Spleen (tissue), 13 donors: ENCODE data around the gene KIFAP3. TPM values are rescaled to one million over a fixed set of nuclear protein-coding genes. Genes with fewer than 3 reads are reported as not detected.
"Not testable (repeated sequence)": the region's sequence is repeated elsewhere in the genome, so short reads cannot be mapped to it uniquely, and the experiment has no call there.

Experiments
- DNase-seq: peaks from one replicate; pipeline ENCODE4 v3.0.0-alpha.2; 2020
- H3K27ac ChIP-seq, 8 donors: fragments of 200-600 bp; sonication (generic) in 7 of 8; 1 replicate in 4 of 8; 2 replicates in 4 of 8; pipeline versions ENCODE4 v1.5.0 to v1.8.0; 2016 to 2021; ENCODE audit warnings: inconsistent platforms in 4 of 8, mild to moderate bottlenecking in 4 of 8, moderate library complexity in 1 of 8
- H3K27me3 ChIP-seq, 7 donors: fragments of 200-600 bp; sonication (generic) in 6 of 7; replicated peaks in 1 of 7; 1 replicate in 4 of 7; 2 replicates in 3 of 7; pipeline versions ENCODE4 v1.5.0 to v1.8.0; 2016 to 2021; ENCODE audit warnings: inconsistent platforms in 3 of 7, mild to moderate bottlenecking in 1 of 7
- H3K36me3 ChIP-seq, 6 donors: fragments of 200-600 bp; sonication (generic) in 5 of 6; 1 replicate in 4 of 6; 2 replicates in 2 of 6; pipeline versions ENCODE4 v1.5.0 to v1.8.0; 2016 to 2021; ENCODE audit warnings: inconsistent platforms in 2 of 6
- H3K4me1 ChIP-seq, 6 donors: fragments of 200-600 bp; sonication (generic) in 5 of 6; 1 replicate in 3 of 6; 2 replicates in 3 of 6; pipeline versions ENCODE4 v1.5.0 to v1.8.0; 2016 to 2021; ENCODE audit warnings: inconsistent platforms in 3 of 6
- H3K4me3 ChIP-seq, 8 donors: fragments of 200-600 bp; sonication (generic) in 7 of 8; 1 replicate in 4 of 8; 2 replicates in 4 of 8; pipeline versions ENCODE4 v1.5.0 to v1.8.0; 2016 to 2021; ENCODE audit warnings: inconsistent platforms in 4 of 8, mild to moderate bottlenecking in 4 of 8, moderate library complexity in 2 of 8
- H3K9me3 ChIP-seq, 8 donors: fragments of 200-600 bp; sonication (generic) in 7 of 8; 1 replicate in 4 of 8; 2 replicates in 4 of 8; pipeline versions ENCODE4 v1.5.0 to v1.8.0; 2016 to 2021; ENCODE audit warnings: inconsistent platforms in 4 of 8
- CTCF ChIP-seq, 11 experiments: fragments of 200-600 bp in 7 of 11; fragments of 450-650 bp in 4 of 11; sonication (generic) in 4 of 11; IDR thresholded peaks in 8 of 11; conservative IDR thresholded peaks in 3 of 11; 1 replicate in 7 of 11; 2 replicates in 4 of 11; pipeline versions ENCODE4 v1.4.0 to v1.8.0; 2016 to 2021; ENCODE audit warnings: antibody characterized with exemption in 11 of 11, inconsistent platforms in 4 of 11, mild to moderate bottlenecking in 1 of 11
- POLR2A ChIP-seq, 3 donors: fragments of 450-650 bp; IDR thresholded peaks; one replicate each; pipeline ENCODE4 v1.5.1; 2017; ENCODE audit warnings: antibody characterized with exemption in 3 of 3, mild to moderate bottlenecking in 1 of 3
- POLR2AphosphoS5 ChIP-seq, 3 donors: sonication (generic); formaldehyde crosslinking; IDR thresholded peaks; one replicate each; pipeline ENCODE4 v1.5.1; 2017; ENCODE audit warnings: antibody characterized with exemption in 3 of 3
- WGBS, 5 donors: extraction: QIAGEN DNeasy Blood & Tissue Kit in 3 of 5; methylation state at CpG; one replicate each; pipeline versions ENCODE4 v1.1.5 to v1.1.7; 2013 to 2018; 5-methylcytosine and 5-hydroxymethylcytosine counted together
- intact Hi-C: fragments of 100-400 bp; cut with DNase I; formaldehyde crosslinking; loops from one replicate; pipeline ENCODE4 v1.15.0; 2023; ENCODE audit warnings: low total_unique reads
- long read RNA-seq, 2 donors: transcript quantifications; one replicate each; lab custom pipeline, GENCODE V29; 2026
- polyA plus RNA-seq, 3 donors: library from polyadenylated mRNA; stranded (reverse); fragments of 200-250 nt; gene quantifications; one replicate each; pipeline ENCODE4 v1.2.1, GENCODE V29; 2013
- total RNA-seq, 7 donors: library from RNA; depleted of rRNA in 3 of 7; stranded (reverse); fragments of >200 nt in 3 of 7; fragmentation: NEBNext Ultra II Directional in 4 of 7; extraction: Animal tissue kit (Norgen Biotek cat#: 25700) in 4 of 7; gene quantifications; one replicate each; pipeline versions ENCODE4 v1.1.0 to v1.2.1, GENCODE V29; 2016 to 2021
- donor health status: healthy with polysubstance abuse.
- donor health status: DM: no; HTN: no; CAD: no; lungs with moderate emphysema.
- donor health status: DM: no; HTN: no; CAD: no.
- donor health status: Bipolar disorder and iron deficiency.
- donor health status: healthy.
- donor health status: DM: no; HTN: no; CAD: no.
- donor health status: DM: yes; HTN: yes; CAD: no.

The KIFAP3 gene
- total RNA-seq (10 to 100 TPM; 17.9 to 36.7 (median 21.8) TPM), polyA plus RNA-seq (1 to 10 TPM; 5.1 to 7.5 (median 5.9) TPM)
- long read RNA-seq, donor 1, partial matches to known transcripts = 0 of 2 reads
- long read RNA-seq, donor 1, other reads (novel, unspliced or antisense) = 0 of 2 reads
- long read RNA-seq, donor 2, partial matches to known transcripts = 10 of 12 reads
- long read RNA-seq, donor 2, other reads (novel, unspliced or antisense) = 0 of 12 reads

DNA sequence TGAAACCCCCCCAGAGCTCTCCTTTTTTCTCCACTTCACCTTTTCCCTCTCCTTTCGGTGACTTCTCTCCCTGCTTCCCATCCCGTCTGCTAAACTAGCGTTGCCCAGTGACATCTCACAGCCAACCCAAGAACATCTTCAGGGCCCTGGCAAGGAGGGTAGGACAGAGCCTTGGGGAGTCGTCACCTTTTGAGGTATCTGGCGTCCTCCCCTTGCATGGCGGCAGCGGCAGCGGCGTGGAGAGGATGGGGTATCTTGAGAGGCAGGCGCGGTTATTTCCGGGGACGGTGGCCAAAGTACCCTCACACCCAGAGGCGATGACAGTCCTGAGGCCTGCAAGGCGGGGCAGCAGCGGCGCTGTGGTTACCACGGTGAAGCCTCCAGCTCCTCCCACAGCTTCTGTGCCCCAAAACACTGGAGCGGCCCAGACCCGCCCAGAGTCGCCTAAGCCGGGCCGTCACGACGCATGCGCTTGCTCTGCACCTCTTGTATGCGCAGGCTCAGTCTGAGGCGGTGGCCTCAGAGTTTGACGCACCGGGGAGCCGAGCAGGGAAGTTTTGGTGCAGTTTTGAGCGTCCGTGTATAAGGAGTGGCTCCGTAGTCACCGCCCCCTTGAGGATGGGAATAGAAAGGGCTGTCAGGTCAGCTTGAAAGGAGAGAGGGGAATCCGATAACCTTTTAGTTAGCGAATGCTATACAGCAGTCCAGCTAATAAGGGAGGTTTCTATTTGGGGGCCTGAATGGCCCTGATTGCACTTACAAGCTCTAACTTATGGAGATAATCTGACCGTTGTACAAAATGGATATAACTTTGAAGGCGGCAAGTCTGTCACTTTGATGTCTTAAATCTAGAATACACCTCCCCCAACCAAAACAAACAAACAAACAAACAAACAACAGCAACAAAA lies at the start of gene KIFAP3:
Gene KIFAP3 (minus strand): TSS at position 446 of the 908 bp plus-strand sequence. CDS start 228 bp downstream, at position 218.
- peak; percentile 99 for DNase-seq

DNA sequence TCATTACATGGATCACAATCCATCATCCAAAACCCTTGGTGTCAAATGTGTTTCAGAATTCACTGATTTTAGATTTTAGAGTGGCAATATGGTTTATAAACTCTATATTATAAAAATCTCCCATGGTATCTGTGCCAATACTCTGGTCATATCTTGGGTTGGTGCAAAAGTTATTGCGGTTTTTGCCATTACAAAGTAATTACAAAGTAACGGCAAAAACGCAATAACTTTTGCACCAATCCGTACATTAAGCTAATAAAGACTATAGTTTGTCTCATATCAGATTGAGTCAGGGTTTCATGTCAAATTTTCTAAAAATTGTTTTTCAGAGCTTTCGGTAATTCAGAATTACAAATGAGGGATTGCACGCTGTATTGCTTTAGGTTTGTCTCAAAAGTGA lies 47.9 kb upstream of the KIFAP3 start:
- WGBS, 5 donors = 92 to 95% (median 94%) methylated on average over 6 of the region's 6 CpGs
- intact Hi-C loops = no loop called here
- H3K27ac ChIP-seq = no peak overlapping the region

More for the DNA sequence above, at the start of gene KIFAP3:
- TF ChIP-seq CTCF (IDR thresholded peaks at IDR 0.05 in 8 of 11, conservative IDR thresholded peaks at IDR 0.05 in 3 of 11) (peak in 10 of 11 experiments; percentile 28 to 75 (median 66)), POLR2AphosphoS5 (IDR thresholded peaks at IDR 0.05) (peak; percentile 88 to 93 (median 92)), POLR2A (IDR thresholded peaks at IDR 0.05) (no peak)
- Histone ChIP-seq H3K36me3 (peaks cover 0 to 8% (median 0%) of the 10 kb centered on the region in 6 donors), H3K27ac (peak within 1 kb of the TSS; percentile 53 to 88 (median 80)), H3K27me3 (no peaks in the 10 kb centered on the region), H3K4me1 (peaks cover 8 to 42% (median 34%) of the 10 kb centered on the region in 6 donors), H3K4me3 (peak within 1 kb of the TSS; percentile 51 to 77 (median 64)), H3K9me3 (peaks cover 0 to 32% (median 16%) of the 10 kb centered on the region in 8 donors)
- 0 to 2% (median 1%) methylated on average over 18 to 39 of the region's 39 CpGs for WGBS, 5 donors
- intact Hi-C loops = no loop called here

DNA sequence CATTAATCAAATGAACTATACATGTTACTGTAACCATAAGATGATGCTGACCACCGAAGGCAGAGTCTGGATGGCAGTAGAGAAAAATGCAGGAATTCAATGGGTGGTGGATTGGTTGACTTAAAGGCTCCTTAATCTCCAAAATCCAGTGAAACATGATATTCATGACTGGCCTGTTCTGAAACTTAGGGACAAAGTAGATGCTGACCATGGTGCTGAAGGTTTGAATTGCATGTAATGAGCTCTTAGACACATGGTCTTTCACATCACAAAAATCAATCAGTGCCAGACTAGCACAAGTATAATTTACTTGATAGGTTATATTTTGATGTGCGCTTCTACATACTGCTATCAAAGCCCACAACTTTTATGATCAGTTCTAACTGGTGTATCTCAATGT lies 40.4 kb upstream of the KIFAP3 start:
- TF ChIP-seq POLR2AphosphoS5 (IDR thresholded peaks at IDR 0.05) (no peak), CTCF (IDR thresholded peaks at IDR 0.05 in 8 of 11, conservative IDR thresholded peaks at IDR 0.05 in 3 of 11) (no peak), POLR2A (IDR thresholded peaks at IDR 0.05) (no peak)
- DNase-seq = no peak
- H3K4me1 ChIP-seq = no peaks in the 10 kb centered on the region
- H3K4me3 ChIP-seq = no peak overlapping the region
- intact Hi-C loops = no loop called here
- H3K27me3 ChIP-seq = peaks cover 0 to 17% (median 0%) of the 10 kb centered on the region in 7 donors
- no peaks in the 10 kb centered on the region for H3K9me3 ChIP-seq
- WGBS, 5 donors = 75 to 85% (median 80%) methylated on average over 2 of the region's 2 CpGs
- H3K36me3 ChIP-seq = no peaks in the 10 kb centered on the region
- no peak overlapping the region for H3K27ac ChIP-seq

More for the DNA sequence above, 47.9 kb upstream of the KIFAP3 start:
- Histone ChIP-seq H3K4me3 (no peak overlapping the region), H3K4me1 (no peaks in the 10 kb centered on the region), H3K36me3 (no peaks in the 10 kb centered on the region), H3K27me3 (peaks cover 0 to 3% (median 0%) of the 10 kb centered on the region in 7 donors), H3K9me3 (peaks cover 0 to 18% (median 4%) of the 10 kb centered on the region in 8 donors)
- no peak for TF ChIP-seq POLR2A (IDR thresholded peaks at IDR 0.05)
- TF ChIP-seq POLR2AphosphoS5 (IDR thresholded peaks at IDR 0.05) = no peak
- TF ChIP-seq CTCF (IDR thresholded peaks at IDR 0.05 in 8 of 11, conservative IDR thresholded peaks at IDR 0.05 in 3 of 11) = no peak
- DNase-seq = no peak

GRCh38 chr1:170113140-170113539 lies 38.6 kb upstream of the KIFAP3 start:
- H3K4me1 ChIP-seq, H3K9me3 ChIP-seq, H3K36me3 ChIP-seq, intact Hi-C loops, H3K4me3 ChIP-seq, DNase-seq, H3K27ac ChIP-seq: not testable (repeated sequence)
- peaks cover 0 to 17% (median 0%) of the 10 kb centered on the region in 7 donors for H3K27me3 ChIP-seq
- WGBS, 5 donors = 81 to 96% (median 90%) methylated on average over 6 to 8 of the region's 8 CpGs
